ENCODE measurements around the gene HIPK3.

GRCh38 chr11:33320016-33320813 is 63.0 kb downstream of the HIPK3 start:
- TF ChIP-seq NR0B1 (IDR thresholded peaks at IDR 0.05; ENCODE audit: partially characterized antibody) (no peak), ZNF197 (CRISPR knock-in tag; IDR thresholded peaks at IDR 0.05; ENCODE audit: low read depth) (no peak)
